HFF-Myc (cell line): ENCODE results near the gene CD209.
A peak's percentile ranks its signal among the peaks of the same experiment; 100 is the strongest.
"Not testable (repeated sequence)": the region's sequence is repeated elsewhere in the genome, so short reads cannot be mapped to it uniquely, and the experiment has no call there.

Experiments used
- DNase-seq: peaks from one replicate; pipeline ENCODE4 v3.0.0-alpha.2; 2011; ENCODE audit warnings: low read depth; ENCODE audit errors: extremely low read depth
- H3K4me3 ChIP-seq: replicated peaks from 2 replicates; pipeline ENCODE4 v1.5.1; 2011; ENCODE audit warnings: low read depth, mild to moderate bottlenecking, control low read depth, low read length
- CTCF ChIP-seq: IDR thresholded peaks from 2 replicates; pipeline ENCODE4 v1.5.1; 2012; ENCODE audit warnings: mild to moderate bottlenecking, low read depth, low read length, control low read depth; ENCODE audit errors: missing control alignments

CD209 gene

DNA sequence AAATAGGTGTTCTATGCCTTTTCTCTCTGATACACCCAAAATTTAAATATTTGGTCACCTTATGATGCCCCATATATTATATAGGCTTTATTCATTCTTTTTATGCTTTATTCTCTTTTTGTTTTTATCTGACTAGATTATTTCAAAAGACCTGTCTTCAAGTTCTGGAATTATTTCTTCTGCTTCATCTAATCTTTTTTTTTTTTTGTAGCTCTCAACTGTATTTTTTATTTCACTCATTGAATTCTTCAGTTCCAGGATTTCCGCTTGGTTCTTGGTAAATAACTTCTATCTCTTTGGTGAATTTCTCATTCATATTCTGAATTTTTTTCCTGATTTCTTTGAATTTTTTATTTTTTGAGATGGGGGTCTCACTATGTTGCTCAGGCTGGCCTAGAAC lies 11.8 kb upstream of the CD209 start:
- TF ChIP-seq CTCF, result no peak
- no peak for DNase-seq
- no peak overlapping the region for H3K4me3 ChIP-seq

DNA sequence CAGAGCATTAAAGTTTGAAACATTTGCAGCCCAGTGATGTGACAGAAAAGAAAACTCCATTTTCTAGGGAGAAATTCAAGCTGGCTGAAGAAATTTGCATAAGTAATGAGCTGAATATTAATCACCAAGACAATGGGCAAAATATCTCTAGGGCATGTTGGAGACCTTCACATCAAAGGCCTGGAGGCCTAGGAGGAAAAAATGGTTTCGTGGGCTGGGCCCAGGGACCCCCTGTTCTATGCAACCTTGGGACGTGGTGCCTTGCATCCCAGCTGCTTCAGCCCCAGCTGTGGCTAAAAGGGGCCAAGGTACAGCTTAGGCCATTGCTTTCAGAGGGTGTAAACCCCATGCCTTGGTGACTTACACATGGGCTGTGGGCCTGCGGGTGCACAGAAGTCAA lies 10.0 kb upstream of the CD209 start:
- H3K4me3 ChIP-seq, result no peak overlapping the region
- no peak for DNase-seq
- no peak for TF ChIP-seq CTCF

- no peak for TF ChIP-seq CTCF
These were observed 8.9 kb upstream of the CD209 start for GRCh38 chr19:7756258-7756657.

GRCh38 chr19:7751157-7751783 lies 3.9 kb upstream of the CD209 start:
- no peak overlapping the region for H3K4me3 ChIP-seq
- TF ChIP-seq CTCF, result no peak
- no peak for DNase-seq

More at GRCh38 chr19:7756258-7756657, 8.9 kb upstream of the CD209 start:
- no peak for DNase-seq
- no peak overlapping the region for H3K4me3 ChIP-seq

DNA sequence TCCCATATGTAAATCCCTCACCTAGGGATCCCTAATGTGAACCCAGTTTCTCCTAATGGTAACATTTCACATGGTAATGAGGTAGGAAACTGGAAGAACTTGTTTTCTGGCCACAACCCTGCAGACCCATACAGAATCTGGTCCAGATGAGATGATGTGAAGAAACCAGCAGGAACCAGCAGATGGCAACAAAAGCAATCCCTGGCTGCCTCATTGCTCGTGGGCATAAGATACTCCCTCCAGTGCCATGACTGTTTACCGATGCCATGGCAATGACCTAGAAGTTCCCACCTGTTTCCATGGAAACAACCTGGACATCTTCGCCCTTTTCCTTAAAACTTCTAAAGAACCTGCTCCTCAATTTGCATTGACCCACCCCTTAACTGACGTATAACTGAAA lies 1.4 kb upstream of the CD209 start:
- H3K4me3 ChIP-seq, result no peak overlapping the region
- no peak for DNase-seq
- peak; percentile 3 for TF ChIP-seq CTCF

DNA sequence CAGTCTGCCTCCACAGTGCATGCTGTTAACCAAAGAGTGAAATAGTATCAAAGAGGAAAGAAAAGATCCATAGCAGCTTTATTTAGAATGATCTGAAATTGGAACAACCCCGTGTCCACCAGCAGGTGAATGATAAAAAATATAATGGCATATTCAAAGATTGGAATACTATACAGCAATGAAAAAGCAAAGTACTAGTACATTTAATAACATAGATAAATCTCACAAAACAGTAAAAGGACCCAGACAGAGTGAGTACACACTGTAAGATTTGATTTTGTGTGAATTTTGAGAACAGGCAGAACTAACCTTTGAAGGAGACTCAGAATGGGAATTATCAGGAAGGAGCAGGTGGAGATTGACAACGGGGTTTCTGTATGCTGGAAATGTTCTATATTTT lies 837 bp upstream of the CD209 start:
- no peak overlapping the region for H3K4me3 ChIP-seq
- no peak for TF ChIP-seq CTCF
- DNase-seq, result no peak

GRCh38 chr19:7746306-7746705 lies 1.0 kb downstream of the CD209 start:
- not testable (repeated sequence) for DNase-seq, H3K4me3 ChIP-seq
